GM12872 (cell line): ENCODE measurements around the gene MAB21L4.

Source experiments
- CTCF ChIP-seq: IDR thresholded peaks from 3 replicates; pipeline ENCODE4 v1.5.1; 2011; ENCODE audit warnings: low read depth, mild to moderate bottlenecking, low read length, moderate library complexity; ENCODE audit not compliant: insufficient read depth

The MAB21L4 gene

GRCh38 chr2:240837621-240838020 is 58.3 kb downstream of the MAB21L4 start:
- no peak for TF ChIP-seq CTCF

- TF ChIP-seq CTCF, result no peak
Measured at GRCh38 chr2:240836781-240837467, 59.0 kb downstream of the MAB21L4 start.
